HUES6 (cell line): ENCODE data around the gene FFAR3.

Experiments
- H3K27ac ChIP-seq: 2 replicates; pipeline ENCODE4 v1.7.0; 2013; ENCODE audit warnings: low read depth, mild to moderate bottlenecking, low read length, inconsistent platforms
- H3K27me3 ChIP-seq: 2 replicates; pipeline ENCODE4 v1.6.1; 2013; ENCODE audit warnings: low read length; ENCODE audit not compliant: control insufficient read depth, insufficient read depth
- H3K36me3 ChIP-seq: 2 replicates; pipeline ENCODE4 v1.6.1; 2013; ENCODE audit warnings: low read length; ENCODE audit not compliant: control insufficient read depth, insufficient read depth
- H3K4me1 ChIP-seq: 2 replicates; pipeline ENCODE4 v1.6.1; 2013; ENCODE audit warnings: low read length; ENCODE audit not compliant: control insufficient read depth, insufficient read depth
- H3K4me3 ChIP-seq: 2 replicates; pipeline ENCODE4 v1.5.1; 2013; ENCODE audit warnings: low read depth, low read length
- H3K9ac ChIP-seq: one replicate; pipeline ENCODE4 v1.6.1; 2013; ENCODE audit warnings: mild to moderate bottlenecking, low read length
- H3K9me3 ChIP-seq: 2 replicates; pipeline ENCODE4 v1.6.1; 2013; ENCODE audit warnings: low read depth, low read length; ENCODE audit not compliant: control insufficient read depth, insufficient read depth

FFAR3 gene

DNA sequence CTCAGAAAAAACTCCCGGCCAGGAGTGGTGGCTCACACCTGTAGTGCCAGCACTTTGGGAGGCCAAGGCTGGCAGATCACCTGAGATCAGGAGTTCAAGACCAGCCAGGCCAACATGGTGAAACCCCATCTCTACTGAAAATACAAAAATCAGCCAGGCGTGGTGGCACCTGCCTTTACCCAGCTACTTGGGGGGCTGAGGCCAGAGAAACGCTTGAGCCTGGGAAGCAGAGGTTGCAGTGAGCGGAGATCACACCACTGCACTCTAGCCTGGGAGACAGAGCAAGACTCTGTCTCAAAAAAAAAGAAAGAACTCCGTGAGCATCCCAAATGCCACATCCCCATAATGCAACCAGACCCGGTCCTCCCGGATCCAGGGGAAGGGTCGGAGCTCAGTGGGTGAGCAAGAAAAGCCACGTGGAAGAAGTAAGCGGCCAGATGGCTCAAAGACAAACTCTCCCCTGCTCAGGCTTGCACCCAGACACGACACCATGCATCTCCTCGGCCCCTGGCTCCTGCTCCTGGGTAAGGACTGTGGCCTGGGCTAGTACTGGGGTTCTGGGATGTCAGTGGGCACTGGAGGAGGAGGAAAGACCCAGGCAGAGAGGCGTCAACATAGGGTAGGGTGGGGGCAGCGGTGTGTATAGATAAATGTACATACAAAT is 26.6 kb upstream of the FFAR3 start:
- no peak overlapping the region for H3K27ac ChIP-seq
- H3K27me3 ChIP-seq, result no peaks in the 10 kb centered on the region
- peaks cover 9% of the 10 kb centered on the region; the same call in 1 of the 2 replicates for H3K4me1 ChIP-seq
- H3K36me3 ChIP-seq, result no peaks in the 10 kb centered on the region
- H3K9ac ChIP-seq, result no peak overlapping the region
- no peaks in the 10 kb centered on the region for H3K9me3 ChIP-seq
- no peak overlapping the region for H3K4me3 ChIP-seq

- Histone ChIP-seq H3K27ac (no peak overlapping the region), H3K4me1 (peaks cover 9% of the 10 kb centered on the region; the same call in 1 of the 2 replicates), H3K36me3 (no peaks in the 10 kb centered on the region), H3K4me3 (no peak overlapping the region), H3K27me3 (no peaks in the 10 kb centered on the region), H3K9ac (no peak overlapping the region), H3K9me3 (no peaks in the 10 kb centered on the region)
These were observed 25.4 kb upstream of the FFAR3 start for GRCh38 chr19:35332817-35333216.

- H3K27ac ChIP-seq, result no peak overlapping the region
- H3K36me3 ChIP-seq, result no peaks in the 10 kb centered on the region
- no peaks in the 10 kb centered on the region for H3K9me3 ChIP-seq
- H3K4me1 ChIP-seq, result 0 out of 2 replicates have a peak, but pooled peaks cover 1% of the 10 kb centered on the region
- no peaks in the 10 kb centered on the region for H3K27me3 ChIP-seq
- H3K4me3 ChIP-seq, result no peak overlapping the region
- H3K9ac ChIP-seq, result no peak overlapping the region
These were observed 24.0 kb upstream of the FFAR3 start for GRCh38 chr19:35334144-35334753.

DNA sequence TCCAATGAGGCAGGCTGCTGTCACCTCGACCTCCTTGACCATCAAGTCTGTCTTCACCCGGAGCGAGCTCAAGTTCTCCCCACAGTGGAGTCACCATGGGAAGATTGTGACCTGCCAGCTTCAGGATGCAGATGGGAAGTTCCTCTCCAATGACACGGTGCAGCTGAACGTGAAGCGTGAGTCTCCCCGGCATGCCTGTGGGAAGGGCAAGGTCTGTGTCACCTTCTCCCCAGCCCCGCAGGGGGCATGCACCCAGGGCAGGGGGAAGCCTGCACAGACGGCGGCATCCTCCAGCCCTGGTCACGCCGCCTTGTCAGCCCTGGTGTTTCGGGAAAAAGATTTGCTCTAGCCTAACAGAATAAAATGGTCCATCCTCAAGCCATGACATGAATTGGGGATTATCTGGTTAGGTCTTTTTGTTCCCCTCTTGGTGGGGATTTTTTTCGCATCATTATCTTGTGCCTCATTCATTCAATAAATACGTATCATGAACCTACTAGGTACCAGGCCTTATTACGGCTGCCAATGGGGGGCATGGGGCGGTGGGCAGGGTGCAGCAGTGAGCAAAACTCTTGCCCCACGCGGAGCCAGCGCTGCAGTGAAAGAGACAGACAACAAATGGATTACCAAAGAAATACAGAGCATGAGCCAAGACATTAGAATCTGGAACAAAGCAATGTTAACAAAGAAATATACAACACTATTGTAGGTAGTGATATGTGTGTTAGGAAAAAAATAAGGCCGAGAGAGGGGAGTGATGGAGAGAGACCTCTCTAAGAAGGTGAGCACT is 21.9 kb upstream of the FFAR3 start:
- no peaks in the 10 kb centered on the region for H3K27me3 ChIP-seq
- no peaks in the 10 kb centered on the region for H3K9me3 ChIP-seq
- no peaks in the 10 kb centered on the region for H3K4me1 ChIP-seq
- H3K27ac ChIP-seq, result no peak overlapping the region
- no peaks in the 10 kb centered on the region for H3K36me3 ChIP-seq
- no peak overlapping the region for H3K4me3 ChIP-seq
- no peak overlapping the region for H3K9ac ChIP-seq

DNA sequence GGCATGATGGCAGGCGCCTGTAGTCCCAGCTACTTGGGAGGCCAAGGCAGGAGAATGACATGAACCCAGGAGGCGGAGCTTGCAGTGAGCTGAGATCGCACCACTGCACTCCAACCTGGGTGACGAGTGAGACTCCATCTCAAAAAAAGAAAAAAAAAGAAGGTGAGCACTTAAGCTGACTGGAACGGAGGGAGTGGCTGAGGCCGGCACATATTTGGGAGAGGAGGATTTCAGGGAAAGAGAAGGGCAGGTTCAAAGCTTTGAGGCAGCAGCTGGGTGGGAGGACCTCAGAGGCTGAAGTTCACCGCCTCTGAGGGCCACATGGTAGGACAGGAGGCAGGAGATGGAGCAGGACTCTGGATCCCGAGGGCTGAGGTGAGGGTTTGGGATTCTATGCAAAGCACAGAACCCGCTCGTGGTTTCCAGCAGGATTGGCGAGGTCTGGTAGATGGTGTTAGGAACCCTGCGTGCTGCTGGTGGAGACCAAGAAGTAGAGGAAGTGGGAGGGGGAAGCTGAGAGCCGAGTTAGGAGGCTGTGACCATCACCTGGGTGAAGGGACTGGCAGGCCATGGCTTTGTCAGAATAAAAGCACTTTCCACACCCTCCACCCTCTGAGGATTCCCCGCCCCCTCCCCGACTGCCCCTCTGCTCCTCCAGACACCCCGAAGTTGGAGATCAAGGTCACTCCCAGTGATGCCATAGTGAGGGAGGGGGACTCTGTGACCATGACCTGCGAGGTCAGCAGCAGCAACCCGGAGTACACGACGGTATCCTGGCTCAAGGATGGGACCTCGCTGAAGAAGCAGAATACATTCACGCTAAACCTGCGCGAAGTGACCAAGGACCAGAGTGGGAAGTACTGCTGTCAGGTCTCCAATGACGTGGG is 20.9 kb upstream of the FFAR3 start:
- H3K27ac ChIP-seq, result no peak overlapping the region
- H3K36me3 ChIP-seq, result no peaks in the 10 kb centered on the region
- no peak overlapping the region for H3K9ac ChIP-seq
- H3K4me1 ChIP-seq, result no peaks in the 10 kb centered on the region
- H3K9me3 ChIP-seq, result no peaks in the 10 kb centered on the region
- no peaks in the 10 kb centered on the region for H3K27me3 ChIP-seq
- no peak overlapping the region for H3K4me3 ChIP-seq

DNA sequence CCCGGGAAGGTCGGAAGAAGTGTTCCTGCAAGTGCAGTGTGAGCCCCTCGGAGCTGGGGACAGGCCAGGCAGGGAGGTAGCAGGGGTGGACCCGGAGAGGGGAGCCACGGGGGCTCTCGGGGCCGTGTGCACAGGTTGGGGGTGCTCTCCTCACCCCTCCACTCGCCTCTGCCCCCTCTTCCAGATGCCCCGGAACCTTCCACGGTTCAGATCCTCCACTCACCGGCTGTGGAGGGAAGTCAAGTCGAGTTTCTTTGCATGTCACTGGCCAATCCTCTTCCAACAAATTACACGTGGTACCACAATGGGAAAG is 20.3 kb upstream of the FFAR3 start:
- Histone ChIP-seq H3K27me3 (no peaks in the 10 kb centered on the region), H3K9me3 (no peaks in the 10 kb centered on the region), H3K36me3 (no peaks in the 10 kb centered on the region), H3K4me3 (no peak overlapping the region), H3K4me1 (no peaks in the 10 kb centered on the region), H3K27ac (no peak overlapping the region), H3K9ac (no peak overlapping the region)

GRCh38 chr19:35340431-35340830 is 17.8 kb upstream of the FFAR3 start:
- H3K9me3 ChIP-seq, result no peaks in the 10 kb centered on the region
- H3K27me3 ChIP-seq, result no peaks in the 10 kb centered on the region
- H3K4me3 ChIP-seq, result no peak overlapping the region
- no peak overlapping the region for H3K9ac ChIP-seq
- no peaks in the 10 kb centered on the region for H3K36me3 ChIP-seq
- H3K4me1 ChIP-seq, result no peaks in the 10 kb centered on the region
- H3K27ac ChIP-seq, result no peak overlapping the region

GRCh38 chr19:35341006-35341405 is 17.3 kb upstream of the FFAR3 start:
- H3K4me3 ChIP-seq, result no peak overlapping the region
- H3K9me3 ChIP-seq, result no peaks in the 10 kb centered on the region
- no peaks in the 10 kb centered on the region for H3K36me3 ChIP-seq
- no peaks in the 10 kb centered on the region for H3K4me1 ChIP-seq
- H3K9ac ChIP-seq, result no peak overlapping the region
- no peaks in the 10 kb centered on the region for H3K27me3 ChIP-seq
- H3K27ac ChIP-seq, result no peak overlapping the region

DNA sequence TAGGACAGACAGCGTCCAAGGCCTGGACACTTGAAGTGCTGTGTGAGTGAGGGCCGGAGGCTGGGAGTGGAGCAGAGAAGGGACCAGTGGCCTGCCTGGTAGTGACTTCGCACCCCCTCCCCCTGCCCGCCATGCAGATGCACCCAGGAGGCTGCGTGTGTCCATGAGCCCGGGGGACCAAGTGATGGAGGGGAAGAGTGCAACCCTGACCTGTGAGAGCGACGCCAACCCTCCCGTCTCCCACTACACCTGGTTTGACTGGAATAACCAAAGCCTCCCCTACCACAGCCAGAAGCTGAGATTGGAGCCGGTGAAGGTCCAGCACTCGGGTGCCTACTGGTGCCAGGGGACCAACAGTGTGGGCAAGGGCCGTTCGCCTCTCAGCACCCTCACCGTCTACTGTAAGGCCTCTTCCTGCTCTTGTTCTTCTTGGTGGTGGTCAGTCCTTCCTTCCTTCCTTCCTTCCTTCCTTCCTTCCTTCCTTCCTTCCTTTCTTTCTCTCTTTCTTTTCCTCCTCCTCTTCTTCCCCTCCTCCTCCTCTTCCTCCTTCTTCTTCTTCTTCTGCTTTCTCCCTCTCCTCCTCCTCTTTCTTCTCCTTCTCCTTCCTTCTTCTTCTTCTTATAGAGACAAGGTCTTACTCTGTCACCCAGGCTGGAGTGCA is 16.6 kb upstream of the FFAR3 start:
- Histone ChIP-seq H3K4me1 (no peaks in the 10 kb centered on the region), H3K27ac (no peak overlapping the region), H3K36me3 (no peaks in the 10 kb centered on the region), H3K9ac (no peak overlapping the region), H3K9me3 (no peaks in the 10 kb centered on the region), H3K4me3 (no peak overlapping the region), H3K27me3 (no peaks in the 10 kb centered on the region)

GRCh38 chr19:35342430-35342829 is 15.8 kb upstream of the FFAR3 start:
- H3K27ac ChIP-seq, result no peak overlapping the region
- no peaks in the 10 kb centered on the region for H3K36me3 ChIP-seq
- no peaks in the 10 kb centered on the region for H3K9me3 ChIP-seq
- H3K27me3 ChIP-seq, result no peaks in the 10 kb centered on the region
- no peak overlapping the region for H3K4me3 ChIP-seq
- no peaks in the 10 kb centered on the region for H3K4me1 ChIP-seq
- H3K9ac ChIP-seq, result no peak overlapping the region
